HG03378 (cell line): ENCODE measurements around the gene TSPAN12.
A peak's percentile ranks its signal among the peaks of the same experiment; 100 is the strongest.
"Not testable (repeated sequence)": the region's sequence is repeated elsewhere in the genome, so short reads cannot be mapped to it uniquely, and the experiment has no call there.

Experiments used
- ATAC-seq: cut with Tn5 transposase; IDR thresholded peaks from one replicate; pipeline ENCODE4 v1.9.1; 2021; ENCODE audit warnings: mild to moderate bottlenecking, moderate library complexity; ENCODE audit not compliant: unreplicated experiment

TSPAN12 gene

DNA sequence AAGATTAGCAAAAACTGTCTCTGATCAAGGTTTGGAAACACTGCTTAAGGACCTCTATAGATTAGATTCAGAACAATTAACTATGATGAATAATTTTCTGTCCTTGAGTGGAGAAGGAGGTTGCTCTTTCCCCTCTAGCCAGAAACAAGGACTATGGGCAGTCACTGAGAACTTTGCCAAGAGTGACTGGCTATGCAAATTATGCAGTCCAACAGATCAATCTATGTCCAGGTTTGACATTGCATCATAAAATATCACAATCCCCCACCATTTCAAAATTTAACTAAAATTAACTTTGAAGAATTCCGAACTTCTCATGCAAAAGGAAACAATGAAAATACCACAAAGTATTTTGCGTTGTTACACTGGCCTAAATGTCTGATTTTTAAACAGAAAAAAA lies 50.6 kb downstream of the TSPAN12 start:
- no peak for ATAC-seq

DNA sequence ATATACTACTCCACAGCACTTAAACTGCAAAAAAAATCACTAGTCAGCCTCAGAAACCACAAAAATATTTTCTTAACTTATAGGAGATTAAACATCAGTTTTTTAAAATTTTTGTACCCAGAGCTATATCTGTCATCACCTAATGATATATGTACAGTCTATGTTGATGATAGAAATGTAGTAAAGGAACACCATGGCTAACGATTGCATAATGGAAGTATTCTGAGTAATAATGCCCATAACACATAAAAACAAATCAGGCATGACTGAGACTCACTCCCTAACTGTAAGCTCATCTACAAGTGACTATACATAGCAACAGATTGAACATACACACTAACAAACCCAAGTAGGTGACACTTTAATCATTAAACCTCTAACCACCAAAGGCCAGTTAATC lies 51.3 kb downstream of the TSPAN12 start:
- peak; percentile 81 for ATAC-seq

DNA sequence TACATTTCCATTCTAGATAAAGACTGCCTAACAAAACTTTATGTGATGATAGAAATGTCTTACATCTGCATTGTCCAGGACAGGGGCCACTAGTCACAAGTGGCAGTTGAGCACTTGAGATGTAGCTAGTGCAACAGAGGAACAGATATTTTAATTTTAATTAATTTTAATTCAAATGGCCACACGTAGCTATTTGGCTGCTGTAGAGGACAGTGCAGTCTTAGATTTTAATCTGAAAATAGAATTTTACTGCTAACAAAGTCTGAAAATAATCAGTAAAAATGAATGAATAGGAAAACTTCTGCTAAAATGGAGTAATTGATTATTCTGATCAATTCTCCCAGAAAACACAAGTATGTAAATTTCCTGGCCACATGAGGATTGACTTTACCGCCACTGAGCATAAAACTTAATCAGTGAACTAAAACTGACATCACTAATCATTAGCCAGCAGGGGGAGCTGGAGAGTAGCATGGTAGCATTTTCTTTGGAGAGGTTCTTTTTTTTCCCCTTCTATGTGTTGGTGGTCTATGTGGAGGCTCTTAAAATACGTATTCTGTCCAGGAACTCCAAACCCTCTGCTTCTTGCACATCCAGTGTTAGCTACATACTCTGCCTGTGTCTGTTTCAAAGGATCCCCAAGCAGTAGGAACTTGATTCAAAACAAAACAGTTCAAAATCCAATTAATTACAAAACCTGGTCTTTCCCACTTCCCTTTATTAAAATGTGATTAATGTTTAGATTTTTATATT lies 52.1 kb downstream of the TSPAN12 start:
- ATAC-seq = peak; percentile 77

DNA sequence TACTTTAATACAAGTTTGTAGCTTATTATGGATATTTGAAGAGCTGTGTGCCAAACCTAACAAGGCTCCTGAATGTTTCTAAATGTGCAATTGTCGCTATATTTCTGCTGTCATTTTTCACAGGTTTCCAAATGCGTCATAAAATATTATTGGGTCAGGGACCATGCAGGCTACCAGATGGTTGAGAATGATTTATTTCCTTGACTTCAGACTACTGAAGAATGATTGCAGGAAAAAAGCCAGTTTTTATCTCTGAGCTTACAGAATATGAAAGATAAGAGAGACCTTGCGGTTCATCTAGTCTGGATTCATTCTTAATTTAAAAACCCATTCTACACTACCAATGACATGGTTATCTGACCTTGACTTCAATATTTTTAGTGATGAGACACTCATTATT lies 55.2 kb downstream of the TSPAN12 start:
- no peak for ATAC-seq

DNA sequence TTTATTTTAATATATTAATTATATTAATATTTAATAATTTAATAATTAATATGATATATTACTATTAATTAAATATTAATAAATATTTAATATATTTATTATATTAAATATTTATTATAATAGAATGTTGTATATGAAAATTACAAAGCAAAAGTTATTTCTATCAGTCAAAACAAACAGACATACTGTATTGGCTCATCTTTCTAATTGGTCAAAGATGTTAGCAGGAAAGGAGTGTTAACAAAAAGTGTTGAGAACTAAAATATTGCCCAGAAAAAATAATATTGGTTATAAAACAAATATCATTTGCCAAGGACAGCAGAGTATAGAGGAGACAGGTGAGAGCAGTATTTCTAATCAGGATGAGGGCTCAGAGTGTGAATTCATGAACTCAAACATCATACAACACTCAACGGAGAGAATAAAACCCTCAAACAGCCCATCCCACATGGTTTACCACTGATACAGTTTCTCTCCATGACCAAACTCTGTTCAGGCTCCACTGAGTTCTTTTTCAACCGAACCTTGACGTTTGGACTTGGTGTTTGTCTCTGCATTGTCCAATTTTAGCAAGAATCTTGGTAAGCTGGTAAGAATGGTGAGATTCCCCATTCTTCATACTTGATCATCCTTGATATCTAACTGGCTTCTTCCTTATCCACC lies 58.0 kb downstream of the TSPAN12 start:
- no peak for ATAC-seq

DNA sequence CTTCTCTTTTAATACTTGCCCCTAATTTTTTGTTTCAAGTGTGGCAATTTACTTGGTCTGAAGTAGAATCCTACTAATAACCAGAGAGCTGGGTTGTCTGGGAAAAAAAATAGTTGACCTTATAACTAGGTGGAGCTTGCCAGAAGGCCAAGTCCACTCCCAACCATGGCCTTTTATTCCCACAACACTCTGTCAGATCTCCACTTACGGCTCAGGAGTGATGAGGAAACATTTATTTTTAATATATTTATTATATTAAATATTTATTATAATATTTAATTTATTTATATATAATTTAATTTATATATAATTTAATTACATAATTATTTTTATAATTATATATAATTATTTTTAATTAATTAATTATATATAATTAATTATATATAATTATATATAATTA lies 58.8 kb downstream of the TSPAN12 start:
- ATAC-seq = no peak

DNA sequence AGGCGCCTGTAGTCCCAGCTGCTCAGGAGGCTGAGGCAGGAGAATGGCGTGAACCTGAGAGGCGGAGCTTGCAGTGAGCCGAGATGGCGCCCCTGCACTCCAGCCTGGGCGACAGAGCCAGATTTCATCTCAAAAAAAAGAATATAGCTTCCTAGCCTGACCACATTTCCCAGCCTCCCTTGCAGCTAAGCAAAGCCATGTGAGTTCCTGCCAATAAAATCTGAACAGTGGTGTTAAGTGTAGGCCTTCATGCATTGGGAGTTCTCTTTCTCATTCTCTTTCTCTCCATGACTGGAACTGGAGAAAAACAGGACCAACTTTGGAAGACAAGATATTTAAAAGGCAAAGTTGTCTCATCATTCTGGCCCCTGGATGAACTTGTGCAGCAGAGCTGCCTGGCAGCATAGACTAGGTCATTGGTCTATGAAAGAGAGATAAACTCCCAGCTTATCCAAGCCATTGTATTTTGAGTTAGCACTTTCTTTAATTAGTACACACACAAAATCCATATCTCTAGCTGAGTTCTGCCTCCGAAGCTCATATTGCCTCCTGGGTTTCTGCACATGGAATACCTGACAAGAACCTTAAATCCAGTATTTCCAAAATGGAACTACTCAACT lies 60.8 kb downstream of the TSPAN12 start:
- no peak for ATAC-seq

DNA sequence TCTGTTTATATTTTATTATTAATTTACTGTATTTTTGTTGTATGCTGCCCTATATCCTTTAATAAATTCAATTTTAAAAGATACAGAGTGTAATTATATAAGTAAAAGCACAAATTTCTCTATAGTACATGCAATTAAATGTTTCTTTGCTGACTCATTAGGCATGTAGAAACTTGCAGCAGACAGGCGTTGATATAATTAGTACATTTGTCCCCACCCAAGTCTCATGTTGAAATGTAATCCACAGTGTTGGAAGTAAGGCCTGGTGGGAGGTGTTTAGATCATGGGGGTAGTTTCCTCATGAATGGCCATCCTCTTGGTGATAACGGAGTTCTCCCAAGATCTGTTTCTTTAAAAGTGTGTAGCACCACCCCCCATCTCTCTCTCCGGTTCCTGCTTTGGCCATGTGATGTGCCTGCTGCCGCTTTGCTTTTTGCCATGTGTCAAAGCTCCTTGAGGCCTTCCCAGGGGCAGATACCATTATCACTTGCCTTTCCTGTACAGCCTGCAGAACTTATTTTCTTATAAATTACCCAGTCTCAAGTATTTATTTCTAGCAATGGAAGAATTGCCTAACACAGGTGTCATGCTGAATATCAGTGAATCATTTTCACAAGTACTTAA lies 63.7 kb downstream of the TSPAN12 start:
- no peak for ATAC-seq

DNA sequence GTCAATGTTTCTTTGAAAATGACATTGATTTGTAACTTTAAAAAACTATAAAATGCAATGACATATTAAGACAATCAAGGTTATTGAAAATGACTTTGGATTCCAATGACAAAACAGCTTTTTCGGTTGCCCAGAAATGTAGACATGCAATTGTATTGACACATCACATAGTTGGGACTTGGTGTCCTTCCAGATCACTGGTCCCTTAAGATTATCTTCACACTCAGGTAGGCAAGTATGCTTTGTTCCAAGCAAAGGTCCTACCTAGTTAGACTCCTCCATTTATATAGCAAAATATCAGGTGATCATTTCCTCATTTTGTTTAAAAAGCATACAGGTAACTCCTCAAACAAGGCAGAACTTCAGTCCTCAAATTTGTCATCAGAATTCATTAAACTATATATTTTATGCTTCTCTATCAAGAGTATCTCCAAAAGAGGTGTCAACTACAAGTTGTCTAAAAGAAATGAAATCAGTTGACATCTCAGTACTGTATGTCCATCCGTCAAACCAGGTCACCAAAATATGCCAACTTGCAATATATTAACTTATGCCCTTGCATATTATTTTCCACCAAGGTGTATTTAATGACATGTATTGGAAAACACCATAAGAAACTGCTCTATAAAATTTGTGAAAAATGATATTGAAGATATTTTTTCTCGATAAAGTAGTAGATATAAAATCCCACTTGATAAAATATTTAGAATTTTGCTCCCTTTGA lies 64.6 kb downstream of the TSPAN12 start:
- ATAC-seq = no peak

DNA sequence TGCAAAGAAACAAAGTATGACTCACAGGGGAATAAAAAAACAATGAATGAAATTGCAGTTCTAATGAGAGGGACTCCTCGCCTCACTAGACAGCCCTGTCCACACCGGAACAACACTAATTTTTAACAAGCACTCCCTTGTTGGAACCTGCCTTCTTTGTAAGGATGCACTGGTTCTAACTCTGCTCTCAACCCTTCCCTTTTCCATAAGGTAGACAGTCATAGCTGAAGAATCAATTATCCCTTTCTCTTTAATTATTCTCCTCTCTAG lies 65.1 kb downstream of the TSPAN12 start:
- no peak for ATAC-seq

DNA sequence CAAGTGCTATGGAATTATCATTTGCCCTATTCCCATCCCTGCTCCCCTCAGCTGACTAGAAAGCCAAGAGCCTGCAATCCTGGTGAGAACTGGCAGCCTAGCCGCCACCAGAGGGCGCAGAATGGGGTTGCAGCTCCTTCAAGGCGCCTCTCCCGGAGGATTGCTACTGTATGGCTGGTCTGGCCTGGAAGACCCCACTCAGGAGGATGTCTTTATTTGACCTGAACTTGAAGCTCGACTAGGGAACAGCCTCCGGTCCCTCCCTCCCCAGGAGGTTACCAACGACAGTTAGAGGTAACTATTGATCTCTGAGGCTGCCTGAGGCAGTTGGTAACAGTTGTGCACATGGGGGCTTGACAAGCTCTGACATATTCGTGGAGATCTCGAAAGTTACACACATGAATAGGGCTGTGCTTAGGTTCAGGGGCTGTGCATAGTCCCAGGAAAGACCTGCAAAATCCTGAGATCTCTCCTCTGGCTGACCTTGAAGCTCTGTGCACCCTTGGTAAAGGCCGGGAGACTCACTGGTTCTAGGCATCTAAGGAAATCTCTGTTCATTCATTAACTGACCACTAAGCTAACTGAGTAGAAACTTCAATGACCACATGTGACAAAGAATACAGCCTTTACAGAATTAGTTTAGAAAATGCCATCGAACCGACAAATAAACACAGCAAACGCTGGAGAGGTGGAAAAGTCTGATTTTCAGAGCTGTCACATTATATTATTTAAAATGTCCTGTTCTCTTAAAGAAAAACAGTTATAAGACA lies 65.7 kb downstream of the TSPAN12 start:
- peak; percentile 90 for ATAC-seq

DNA sequence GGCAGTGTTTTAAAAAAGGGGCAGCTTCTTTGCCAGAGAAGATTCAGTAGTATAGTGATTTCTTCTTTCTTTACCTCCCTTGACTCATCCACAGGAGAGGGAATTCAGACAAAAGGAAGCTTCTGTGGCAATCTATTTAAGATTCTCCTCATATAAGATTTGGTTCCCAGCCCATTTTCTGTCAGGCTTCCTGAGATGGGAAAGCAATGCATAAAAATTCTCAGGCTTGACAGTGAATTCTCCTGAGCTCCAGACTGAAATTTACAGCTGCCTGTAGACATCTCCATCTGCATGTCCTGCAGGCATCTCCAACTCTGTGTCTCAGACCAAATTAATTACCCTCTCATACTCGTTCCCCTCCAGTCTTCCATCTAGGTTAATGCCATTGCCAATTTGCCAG lies 72.8 kb downstream of the TSPAN12 start:
- ATAC-seq = no peak

DNA sequence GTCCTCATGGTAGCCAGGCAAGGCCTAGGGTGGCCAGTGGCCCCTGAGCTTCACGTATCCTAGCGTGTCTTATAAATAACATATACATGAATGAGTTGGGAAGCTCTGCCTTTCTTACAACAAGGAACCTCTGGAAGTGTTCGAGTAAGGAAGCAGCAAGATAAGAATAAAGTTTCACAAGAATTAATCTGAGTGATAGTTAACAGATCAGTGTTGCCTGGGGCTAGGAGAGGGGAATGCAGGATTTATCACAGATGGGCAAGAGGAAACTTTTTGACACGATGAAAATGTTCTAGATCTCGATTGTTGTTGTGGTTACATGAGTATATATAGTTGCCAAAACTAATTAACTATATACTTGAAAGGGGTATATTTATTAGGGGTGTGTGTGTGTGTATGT lies 74.2 kb downstream of the TSPAN12 start:
- no peak for ATAC-seq

DNA sequence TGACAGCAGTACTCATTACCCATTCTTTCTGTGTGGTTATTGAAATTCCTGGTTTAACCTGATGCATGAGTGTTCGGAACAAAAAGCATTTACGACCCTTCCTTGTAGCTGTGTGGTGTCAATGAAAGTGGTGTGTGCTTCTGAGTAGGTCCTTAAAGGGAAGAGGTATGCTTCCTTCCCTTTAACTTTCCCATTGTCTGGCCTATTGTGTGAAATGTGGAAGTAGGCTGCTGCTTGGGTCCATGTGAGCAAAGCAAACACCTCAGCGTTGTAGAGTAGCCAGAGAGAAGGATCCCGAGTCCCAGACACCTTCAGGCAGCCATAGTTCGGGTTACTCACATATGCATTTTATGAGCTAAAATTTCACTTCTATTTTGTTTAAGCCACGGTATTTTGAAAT lies 74.7 kb downstream of the TSPAN12 start:
- no peak for ATAC-seq

DNA sequence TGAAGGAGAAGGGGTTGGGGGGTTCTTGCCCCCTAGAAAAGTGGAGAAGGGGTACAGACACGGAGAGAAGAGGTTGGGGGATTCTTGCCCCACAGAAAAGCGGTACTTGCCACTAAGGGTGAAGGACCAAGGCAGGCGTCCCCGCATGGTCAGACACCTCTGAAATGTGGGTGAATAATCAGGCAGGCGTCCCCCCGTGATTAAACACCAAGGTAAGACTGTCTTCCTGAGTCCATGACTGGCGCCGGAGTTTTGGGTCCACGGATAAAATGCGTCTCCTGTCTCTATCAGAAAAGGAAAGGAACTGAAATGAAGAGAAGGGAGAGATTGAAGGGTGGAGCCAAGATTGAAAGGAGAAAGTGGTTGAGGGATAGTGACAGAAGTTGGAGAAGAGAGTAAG lies 76.0 kb downstream of the TSPAN12 start:
- ATAC-seq = not testable (repeated sequence)

DNA sequence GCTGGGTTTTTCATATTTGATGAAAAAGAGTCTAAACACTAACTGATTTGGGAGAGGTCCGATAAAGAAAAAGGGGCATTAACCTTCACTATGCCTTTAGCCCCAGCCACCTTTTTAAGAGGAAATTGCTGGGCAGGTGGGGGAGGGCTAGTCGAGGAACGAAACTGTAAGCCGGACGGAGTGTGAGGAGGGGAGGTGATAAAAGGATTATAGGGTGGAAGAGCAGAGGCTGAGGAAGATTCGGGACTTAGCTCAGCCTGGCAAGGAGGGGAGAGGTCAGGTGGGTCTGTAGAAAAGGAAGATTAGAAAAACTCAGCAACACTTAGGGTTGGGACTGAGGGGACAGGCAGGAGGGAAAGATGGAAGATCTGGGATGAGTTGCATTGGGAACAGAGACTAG lies 77.0 kb downstream of the TSPAN12 start:
- ATAC-seq = no peak

DNA sequence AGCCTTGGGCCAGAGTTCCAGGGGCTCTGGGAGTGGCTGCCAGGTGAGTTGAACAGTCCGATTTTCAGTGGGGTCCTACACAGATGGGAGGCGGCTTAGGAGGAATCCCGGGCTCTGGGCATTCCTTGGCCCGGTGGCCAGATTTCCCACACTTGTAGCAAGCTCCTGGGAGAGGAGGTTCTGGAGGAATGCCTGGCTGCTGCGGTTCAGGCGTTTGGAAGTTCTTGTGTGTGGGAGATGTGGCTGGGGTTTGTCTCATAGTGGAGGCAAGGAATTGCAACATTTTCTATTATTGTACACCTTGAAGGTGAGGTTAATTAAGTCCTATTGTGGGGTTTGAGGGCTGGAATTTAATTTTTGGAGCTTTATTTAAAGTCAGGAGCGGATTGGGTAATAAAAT lies 77.5 kb downstream of the TSPAN12 start:
- not testable (repeated sequence) for ATAC-seq

DNA sequence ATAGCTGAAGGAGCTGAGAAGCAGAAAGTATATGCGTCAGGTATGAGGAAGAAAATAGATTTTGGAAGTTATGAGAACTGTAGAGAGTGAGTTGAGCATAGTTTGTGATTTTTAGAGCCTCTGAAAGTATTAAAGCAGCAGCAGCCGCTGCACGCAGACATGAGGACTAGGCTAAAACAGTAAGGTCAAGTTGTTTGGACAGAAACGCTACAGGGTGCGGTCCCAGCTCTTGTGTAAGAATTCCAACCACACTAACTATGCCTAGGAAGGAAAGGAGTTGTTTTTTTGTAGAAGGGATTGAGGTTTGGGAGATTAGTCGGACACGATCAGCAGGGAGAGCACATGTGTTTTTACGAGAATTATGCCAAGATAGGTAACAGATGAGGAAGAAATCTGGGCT lies 78.9 kb downstream of the TSPAN12 start:
- not testable (repeated sequence) for ATAC-seq

DNA sequence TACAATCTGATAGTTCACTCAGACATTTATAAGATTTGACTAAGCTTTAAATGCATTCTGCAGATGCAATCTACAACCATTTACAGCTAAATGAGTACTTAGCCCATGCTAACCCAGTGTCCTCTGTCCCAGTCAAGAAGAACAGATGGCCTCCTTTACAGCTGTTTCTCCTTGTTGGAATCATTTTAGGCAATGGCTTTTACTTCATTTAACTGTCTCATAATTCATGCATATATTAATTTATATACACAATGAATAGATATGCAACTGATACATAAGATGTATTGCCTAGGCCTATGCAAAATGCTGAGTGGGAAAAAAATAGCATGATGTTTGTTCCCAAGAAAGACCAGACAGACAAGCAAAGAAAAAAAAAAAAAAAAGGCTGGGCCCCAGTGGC lies 82.2 kb downstream of the TSPAN12 start:
- no peak for ATAC-seq

DNA sequence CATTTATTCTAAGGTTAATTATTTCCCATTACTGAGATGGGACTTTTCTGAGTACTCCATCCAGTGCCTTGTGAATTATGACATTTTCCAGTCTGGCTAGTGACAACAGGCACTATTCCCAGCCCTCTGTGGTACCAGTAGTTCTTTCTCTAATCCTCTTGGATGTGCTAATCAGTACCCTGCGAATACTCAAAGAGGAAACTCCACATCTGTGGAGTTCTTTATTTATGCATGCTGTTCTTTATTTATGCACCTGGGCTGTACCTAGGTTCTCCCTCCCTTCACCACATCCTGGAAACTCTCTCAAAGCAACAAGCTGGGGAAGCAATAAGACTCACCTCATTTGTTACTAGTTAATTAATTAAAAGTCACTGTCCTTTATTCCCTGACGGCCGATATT lies 83.5 kb downstream of the TSPAN12 start:
- no peak for ATAC-seq

DNA sequence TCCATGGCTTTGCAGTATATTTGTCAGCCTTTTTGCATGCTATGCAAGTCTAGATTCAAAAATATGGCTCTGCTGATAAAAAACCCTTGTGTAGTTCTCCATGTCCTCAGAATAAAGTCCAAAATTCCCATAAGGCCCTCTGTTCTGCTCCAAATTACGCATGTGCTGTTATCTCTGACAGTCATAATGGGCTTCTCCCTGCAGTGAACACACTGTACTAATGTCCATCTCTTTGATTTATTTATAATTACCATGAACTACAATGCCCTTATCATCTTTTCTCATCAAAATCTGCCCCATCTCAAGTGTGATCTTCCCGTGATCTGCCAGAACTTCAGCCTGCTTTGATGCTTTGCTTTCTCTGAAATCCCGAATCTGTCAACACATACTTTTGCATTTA lies 87.7 kb downstream of the TSPAN12 start:
- ATAC-seq = no peak
